Peyer's patch (tissue), 4 donors: ENCODE measurements around the gene AKR7A3. TPM values are rescaled to one million over a fixed set of nuclear protein-coding genes. Genes with fewer than 3 reads are reported as not detected.
A peak's percentile ranks its signal among the peaks of the same experiment; 100 is the strongest.

Experiments
- DNase-seq, 3 donors: peaks; one replicate each; pipeline ENCODE4 v3.0.0-alpha.2; 2017 to 2019
- H3K27ac ChIP-seq, 4 donors: fragments of 200-600 bp; sonication (generic); one replicate each; pipeline ENCODE4 v1.5.1; 2016 to 2019
- H3K27me3 ChIP-seq, 2 donors: fragments of 200-600 bp; sonication (generic); one replicate each; pipeline ENCODE4 v1.5.1; 2019
- H3K36me3 ChIP-seq, 3 donors: fragments of 200-600 bp; sonication (generic); one replicate each; pipeline ENCODE4 v1.5.1; 2016 to 2019
- H3K4me1 ChIP-seq, 4 donors: fragments of 200-600 bp; sonication (generic); one replicate each; pipeline ENCODE4 v1.5.1; 2016 to 2019
- H3K4me3 ChIP-seq, 4 donors: fragments of 200-600 bp; sonication (generic); 1 replicate in 3 of 4; 2 replicates in 1 of 4; pipeline ENCODE4 v1.5.1; 2016 to 2019; ENCODE audit warnings: mild to moderate bottlenecking in 1 of 4
- H3K9me3 ChIP-seq, 4 donors: fragments of 200-600 bp; sonication (generic); one replicate each; pipeline ENCODE4 v1.5.1; 2016 to 2019; ENCODE audit warnings: mild to moderate bottlenecking in 1 of 4
- CTCF ChIP-seq, 6 experiments: fragments of 450-650 bp in 4 of 6; fragments of 200-600 bp in 2 of 6; sonication (generic) in 1 of 6; IDR thresholded peaks; one replicate each; pipeline ENCODE4 v1.5.1; 2017 to 2019; ENCODE audit warnings: antibody characterized with exemption in 6 of 6, mild to moderate bottlenecking in 3 of 6, moderate library complexity in 1 of 6
- POLR2A ChIP-seq, 2 donors: fragments of 450-650 bp; IDR thresholded peaks; one replicate each; pipeline ENCODE4 v1.5.1; 2017; ENCODE audit warnings: antibody characterized with exemption in 2 of 2, mild to moderate bottlenecking in 2 of 2, moderate library complexity in 2 of 2
- total RNA-seq, 4 donors: library from RNA; depleted of rRNA; stranded (reverse); fragments of >200 nt; gene quantifications; one replicate each; pipeline ENCODE4 v1.1.0, GENCODE V29; 2016

The AKR7A3 gene
- total RNA-seq, 4 donors from 2014 or later, result 60.2 to 574 (median 416) TPM

GRCh38 chr1:19310061-19310460, 21.5 kb upstream of the AKR7A3 start:
- peaks cover 0 to 41% (median 12%) of the 10 kb centered on the region in 4 donors for H3K4me1 ChIP-seq

GRCh38 chr1:19309123-19309813, 20.7 kb upstream of the AKR7A3 start:
- Histone ChIP-seq H3K4me3 (no peak overlapping the region), H3K27ac (peak overlapping the region in 2 of 4 donors; percentile 71 to 75), H3K4me1 (peaks cover 0 to 37% (median 8%) of the 10 kb centered on the region in 4 donors), H3K36me3 (peaks cover 0 to 39% (median 0%) of the 10 kb centered on the region in 3 donors), H3K9me3 (no peaks in the 10 kb centered on the region), H3K27me3 (no peaks in the 10 kb centered on the region)
- DNase-seq, result peak in 1 of 3 donors; percentile 10
- TF ChIP-seq CTCF (IDR thresholded peaks at IDR 0.05) (no peak), POLR2A (IDR thresholded peaks at IDR 0.05) (no peak)

More at GRCh38 chr1:19310061-19310460, 21.5 kb upstream of the AKR7A3 start:
- peak in 1 of 3 donors; percentile 39 for DNase-seq
- Histone ChIP-seq H3K4me3 (no peak overlapping the region), H3K9me3 (no peaks in the 10 kb centered on the region), H3K27ac (no peak overlapping the region), H3K36me3 (peaks cover 0 to 32% (median 0%) of the 10 kb centered on the region in 3 donors), H3K27me3 (no peaks in the 10 kb centered on the region)
- TF ChIP-seq POLR2A (IDR thresholded peaks at IDR 0.05) (no peak), CTCF (IDR thresholded peaks at IDR 0.05) (no peak)

- Histone ChIP-seq H3K27ac (peak overlapping the region in 3 of 4 donors; percentile 34 to 75 (median 71)), H3K36me3 (peaks cover 0 to 47% (median 0%) of the 10 kb centered on the region in 3 donors), H3K4me3 (no peak overlapping the region), H3K9me3 (no peaks in the 10 kb centered on the region), H3K27me3 (no peaks in the 10 kb centered on the region), H3K4me1 (peaks cover 0 to 30% (median 2%) of the 10 kb centered on the region in 4 donors)
- no peak for DNase-seq
- TF ChIP-seq POLR2A (IDR thresholded peaks at IDR 0.05) (no peak), CTCF (IDR thresholded peaks at IDR 0.05) (peak in 3 of 6 experiments; percentile 18 to 28 (median 22))
Measured at GRCh38 chr1:19308509-19308907, 19.9 kb upstream of the AKR7A3 start.

- TF ChIP-seq POLR2A (IDR thresholded peaks at IDR 0.05), result no peak
- no peak for TF ChIP-seq CTCF (IDR thresholded peaks at IDR 0.05)
- Histone ChIP-seq H3K9me3 (no peaks in the 10 kb centered on the region), H3K4me1 (peaks cover 0 to 24% (median 2%) of the 10 kb centered on the region in 4 donors), H3K4me3 (no peak overlapping the region), H3K36me3 (peaks cover 0 to 52% (median 0%) of the 10 kb centered on the region in 3 donors), H3K27me3 (no peaks in the 10 kb centered on the region), H3K27ac (peak overlapping the region in 3 of 4 donors; percentile 34 to 75 (median 71))
- peak in 2 of 3 donors; percentile 79 to 80 for DNase-seq
Measured at GRCh38 chr1:19307794-19308508, 19.4 kb upstream of the AKR7A3 start.

GRCh38 chr1:19306941-19307340, 18.4 kb upstream of the AKR7A3 start:
- Histone ChIP-seq H3K36me3 (peaks cover 0 to 60% (median 0%) of the 10 kb centered on the region in 3 donors), H3K4me1 (peaks cover 0 to 20% (median 2%) of the 10 kb centered on the region in 4 donors), H3K27ac (peak overlapping the region in 1 of 4 donors; percentile 71), H3K27me3 (no peaks in the 10 kb centered on the region), H3K4me3 (no peak overlapping the region), H3K9me3 (no peaks in the 10 kb centered on the region)
- no peak for TF ChIP-seq POLR2A (IDR thresholded peaks at IDR 0.05)
- TF ChIP-seq CTCF (IDR thresholded peaks at IDR 0.05), result no peak
- DNase-seq, result peak in 1 of 3 donors; percentile 44
